HG02870 (cell line): ENCODE data around the gene GBF1.
"Not testable (repeated sequence)": the region's sequence is repeated elsewhere in the genome, so short reads cannot be mapped to it uniquely, and the experiment has no call there.

Experiments used
- ATAC-seq: cut with Tn5 transposase; IDR thresholded peaks from one replicate; pipeline ENCODE4 v1.9.1; 2021; ENCODE audit warnings: mild to moderate bottlenecking, moderate library complexity; ENCODE audit not compliant: unreplicated experiment

GBF1 gene

GRCh38 chr10:102300278-102300843 lies 55.0 kb downstream of the GBF1 start:
- no peak for ATAC-seq

GRCh38 chr10:102300912-102301311 lies 55.6 kb downstream of the GBF1 start:
- not testable (repeated sequence) for ATAC-seq

- ATAC-seq: not testable (repeated sequence)
Observed at GRCh38 chr10:102301332-102301731, 56.0 kb downstream of the GBF1 start.

DNA sequence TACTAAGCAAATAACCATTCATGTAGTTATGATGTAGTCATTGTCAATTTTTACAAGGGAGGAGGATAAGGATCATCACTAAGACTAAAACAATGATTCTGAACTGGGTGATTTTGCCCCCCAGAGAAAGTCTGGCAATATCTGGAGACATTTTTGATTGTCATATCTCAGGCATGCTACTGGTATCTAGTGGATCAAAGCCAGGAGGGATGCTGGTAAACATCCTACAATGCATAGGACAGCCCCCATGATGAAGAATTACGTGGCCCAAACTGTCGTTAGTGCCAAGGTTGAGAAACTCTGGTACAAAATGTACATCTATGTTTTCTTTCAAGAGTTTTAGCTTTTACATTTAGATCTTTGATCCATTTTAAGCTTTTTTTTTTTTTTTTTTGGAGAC lies 57.3 kb downstream of the GBF1 start:
- ATAC-seq: no peak

- ATAC-seq: no peak
Observed at GRCh38 chr10:102306006-102306405, 60.7 kb downstream of the GBF1 start.

DNA sequence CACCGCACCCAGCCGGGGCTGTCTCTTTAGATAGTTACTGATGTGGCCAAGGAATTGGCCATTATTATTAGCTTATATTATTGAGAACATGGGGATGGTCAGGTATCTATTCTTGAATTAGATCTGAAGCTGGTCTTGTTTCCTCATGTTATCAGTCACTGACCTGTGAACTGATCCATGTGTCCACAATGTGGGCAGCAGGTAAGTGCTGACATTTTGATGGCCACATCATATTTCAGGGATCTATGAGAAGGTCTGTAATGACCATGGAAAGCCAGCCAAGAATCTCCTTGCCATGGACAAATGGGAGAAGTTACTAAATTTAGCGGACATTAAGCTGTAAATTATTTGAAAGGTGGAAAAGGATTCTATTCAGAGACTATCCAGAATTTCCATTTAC lies 61.4 kb downstream of the GBF1 start:
- ATAC-seq: no peak

- ATAC-seq: not testable (repeated sequence)
Observed at GRCh38 chr10:102308318-102308717, 63.0 kb downstream of the GBF1 start.

- ATAC-seq: no peak
Observed at GRCh38 chr10:102309236-102309635, 63.9 kb downstream of the GBF1 start.

GRCh38 chr10:102309916-102310315 lies 64.6 kb downstream of the GBF1 start:
- no peak for ATAC-seq

DNA sequence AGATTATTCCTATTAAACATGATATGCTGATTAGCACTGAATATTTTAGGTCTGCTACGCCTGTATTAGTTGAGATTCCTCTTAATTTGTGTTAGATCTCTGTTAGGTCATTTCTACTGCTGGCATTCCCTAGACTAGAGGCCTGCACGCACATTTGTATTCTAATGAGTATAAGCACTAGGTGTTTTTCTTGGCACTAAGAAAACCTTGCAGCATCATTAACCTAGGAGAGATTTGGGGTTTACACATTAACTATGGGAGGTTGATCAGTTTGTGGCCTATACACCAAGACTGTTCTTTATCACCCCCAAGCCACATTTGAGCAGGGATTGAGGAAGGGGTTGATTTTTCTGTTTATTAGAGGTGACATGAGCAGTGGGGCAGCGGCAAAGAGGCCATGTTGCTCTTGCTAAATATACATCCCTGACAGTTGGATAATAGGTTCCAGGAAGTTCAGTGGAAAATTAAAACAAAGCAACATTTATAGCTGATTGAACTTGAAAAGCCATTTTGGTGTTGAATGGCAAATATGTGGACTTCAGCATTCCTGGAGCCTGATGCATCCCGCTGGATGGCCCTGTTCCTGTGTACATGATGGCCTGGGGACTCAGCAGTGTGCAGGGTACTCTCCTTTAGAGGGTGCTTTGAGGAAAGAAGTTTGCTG lies 65.2 kb downstream of the GBF1 start:
- no peak for ATAC-seq

DNA sequence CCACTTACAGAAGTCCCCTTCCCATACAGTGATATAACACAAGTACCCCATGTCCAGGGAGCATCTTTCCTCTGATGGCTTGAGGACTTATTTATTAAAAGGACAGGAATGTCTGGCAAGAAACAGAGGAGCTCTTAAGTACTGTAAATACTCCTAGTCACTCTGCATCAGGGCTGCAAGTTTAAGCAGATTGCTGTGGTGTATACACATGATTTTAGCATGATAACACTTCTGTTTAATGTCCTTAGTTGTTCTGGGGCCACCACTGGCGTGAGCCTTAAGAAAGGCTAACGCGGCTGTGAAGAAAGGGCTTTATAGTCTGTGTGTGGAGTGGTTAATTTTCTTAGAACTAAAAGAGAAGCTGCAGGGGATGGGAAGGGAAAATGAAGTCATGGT lies 65.7 kb downstream of the GBF1 start:
- no peak for ATAC-seq

DNA sequence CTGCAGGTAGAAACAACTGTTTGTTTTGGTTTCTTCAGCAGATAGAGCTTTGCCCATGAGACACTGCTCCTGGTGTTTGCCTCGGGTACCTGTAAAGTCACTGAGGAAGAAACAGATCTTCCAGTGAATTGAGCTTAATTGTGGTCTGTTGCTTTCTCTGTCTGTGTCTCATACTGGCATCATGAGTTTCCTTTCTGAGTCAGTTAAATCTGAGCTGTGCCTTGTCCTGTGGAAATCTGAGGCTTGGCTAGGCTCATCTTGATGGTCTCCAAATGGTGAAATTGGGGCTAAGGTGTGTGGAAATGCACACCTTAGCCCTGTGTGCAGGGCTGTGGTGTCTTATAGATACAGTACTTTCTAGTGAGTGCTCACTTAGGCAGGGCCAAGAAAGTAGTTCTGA lies 67.4 kb downstream of the GBF1 start:
- no peak for ATAC-seq

DNA sequence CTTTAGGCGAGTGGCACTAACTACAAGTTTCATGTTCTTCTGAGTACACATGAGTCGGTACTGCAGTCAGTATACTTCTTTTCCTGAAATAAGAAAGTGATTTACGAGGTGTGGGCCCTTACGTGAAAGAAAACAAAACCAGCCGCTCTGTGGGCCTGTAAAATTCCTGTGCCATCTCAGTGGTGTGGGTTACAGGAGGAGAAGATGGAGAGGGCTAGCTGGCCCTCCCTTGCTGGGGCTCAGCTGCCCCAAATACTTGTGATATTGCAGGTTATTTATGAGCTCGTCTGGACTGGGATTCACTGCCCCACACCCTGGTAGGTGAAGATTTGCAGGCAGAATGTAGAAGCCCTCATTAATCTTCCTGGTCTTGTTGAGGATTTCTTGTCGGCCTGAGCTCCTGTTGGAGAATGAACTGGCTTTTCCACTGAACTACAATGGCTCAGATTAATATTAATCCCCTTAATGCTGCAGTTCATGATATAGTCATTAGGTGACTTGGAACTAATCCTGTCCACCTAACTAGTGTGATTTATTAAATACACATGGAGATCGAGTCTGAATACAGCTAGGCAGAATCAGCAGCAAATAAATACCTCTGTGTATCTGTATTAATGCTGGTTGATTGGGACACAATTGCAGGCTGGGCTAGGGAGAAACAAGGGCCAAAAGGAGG lies 68.0 kb downstream of the GBF1 start:
- no peak for ATAC-seq

- ATAC-seq: no peak
Observed at GRCh38 chr10:102314801-102315200, 69.5 kb downstream of the GBF1 start.

DNA sequence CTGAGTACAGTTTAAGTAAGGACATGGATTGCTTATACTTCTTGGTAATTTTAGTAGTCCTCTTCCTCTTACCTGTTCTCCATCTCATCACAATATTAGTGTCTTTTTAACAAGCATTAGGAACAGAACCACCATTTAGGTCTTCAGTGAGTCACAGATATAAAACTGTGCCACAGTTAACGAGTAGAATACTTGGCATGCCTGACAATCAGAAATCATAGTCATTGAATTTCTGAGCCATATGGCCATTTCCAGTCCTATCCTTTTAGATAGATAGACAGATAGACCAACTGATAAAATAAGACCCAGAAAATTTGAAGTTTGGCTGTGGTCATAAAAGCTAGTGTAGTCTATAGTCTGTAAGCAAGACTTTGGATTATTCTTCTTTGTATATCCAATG lies 71.1 kb downstream of the GBF1 start:
- ATAC-seq: no peak

- no peak for ATAC-seq
Observed at GRCh38 chr10:102322914-102323313, 77.6 kb downstream of the GBF1 start.

DNA sequence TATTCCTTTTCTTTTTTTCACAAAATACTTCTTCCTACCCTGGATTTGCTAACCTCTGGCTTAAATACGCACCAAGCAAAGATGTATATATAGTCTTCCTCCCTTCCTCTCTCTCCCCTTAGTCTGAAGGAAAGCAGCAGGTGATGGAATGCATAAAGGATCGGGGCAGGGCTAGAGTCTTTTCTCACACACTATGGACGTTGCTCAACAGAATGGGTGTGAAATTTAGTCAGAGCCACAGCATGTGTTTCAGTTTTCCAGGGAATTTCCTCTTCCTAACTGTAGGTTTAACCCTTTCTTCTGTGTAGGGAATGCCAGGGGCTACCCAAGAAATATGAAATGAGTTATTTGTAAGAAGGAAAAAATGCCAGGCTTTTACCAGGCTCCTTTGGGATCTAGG lies 78.7 kb downstream of the GBF1 start:
- ATAC-seq: no peak

DNA sequence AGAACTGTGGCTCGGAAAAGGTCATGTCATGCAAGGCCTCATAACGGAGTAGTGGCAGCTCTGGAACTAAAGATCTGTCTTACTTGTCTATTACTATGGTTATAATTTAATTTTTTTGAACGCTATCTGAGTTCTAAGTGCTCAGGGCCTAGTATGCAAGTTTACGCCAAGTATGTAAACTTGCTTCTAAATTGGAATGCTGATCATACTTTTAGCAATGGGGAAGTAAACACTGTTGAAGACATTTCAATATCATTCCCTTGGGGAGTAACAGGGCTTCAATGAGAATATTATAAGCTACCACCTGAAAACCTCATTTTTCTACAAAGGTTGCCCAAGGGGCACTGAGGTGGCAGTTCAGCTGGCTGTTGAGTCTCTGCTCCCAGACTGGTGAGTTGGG lies 80.7 kb downstream of the GBF1 start:
- ATAC-seq: no peak

DNA sequence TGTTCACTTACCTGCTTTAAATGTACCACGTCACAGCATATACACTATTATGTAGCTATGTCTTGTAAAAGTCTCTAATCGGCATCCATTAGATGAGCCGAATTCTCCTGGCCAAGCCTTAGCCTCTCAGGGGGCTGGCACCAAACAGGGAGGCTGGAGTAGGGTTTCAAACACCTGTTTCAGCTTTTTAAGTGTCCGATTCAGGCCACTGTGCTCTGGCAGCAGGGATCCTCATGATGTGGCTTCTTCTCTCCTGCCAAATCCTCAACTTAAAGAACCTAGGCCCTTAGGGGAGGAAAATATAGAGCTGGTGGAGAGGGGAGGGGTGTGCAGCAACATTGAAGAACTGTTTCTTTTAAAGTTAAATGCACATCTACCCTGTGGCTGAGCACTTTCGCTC lies 81.7 kb downstream of the GBF1 start:
- no peak for ATAC-seq

DNA sequence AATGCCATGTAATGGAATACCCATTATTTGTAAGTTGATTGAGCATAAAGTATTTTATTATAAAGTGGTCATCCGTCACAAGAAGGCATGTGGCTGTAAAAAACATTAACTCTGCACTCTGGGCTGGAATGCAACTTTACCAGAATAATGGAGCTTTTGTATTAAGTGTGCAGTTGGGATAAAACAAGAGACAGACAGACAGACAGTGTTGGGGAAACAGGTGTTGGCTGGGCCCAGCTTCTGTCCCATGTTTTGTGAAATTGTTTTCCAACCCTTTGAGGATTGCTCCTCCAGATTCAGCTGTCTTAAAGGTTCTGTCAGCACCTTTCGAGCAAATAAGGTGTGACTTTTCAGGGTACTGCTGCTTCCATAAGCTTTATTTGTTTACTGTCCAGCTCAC lies 82.3 kb downstream of the GBF1 start:
- ATAC-seq: no peak

GRCh38 chr10:102332772-102333171 lies 87.4 kb downstream of the GBF1 start:
- ATAC-seq: no peak

GRCh38 chr10:102334101-102334500 lies 88.8 kb downstream of the GBF1 start:
- no peak for ATAC-seq
